OCI-LY1 (cell line): ENCODE data around the gene ADD1.

Source experiments
- H2AFZ ChIP-seq: fragments of 200-600 bp; sonication (generic), shearing (Covaris generic); 2 replicates; pipeline ENCODE4 v1.6.0; 2014; ENCODE audit warnings: antibody characterized with exemption, mild to moderate bottlenecking, low read length
- H3F3A ChIP-seq: fragments of 200-600 bp; sonication (generic), shearing (Covaris generic); 2 replicates; pipeline ENCODE4 v1.6.0; 2014; ENCODE audit warnings: mild to moderate bottlenecking, antibody characterized with exemption, low read length, moderate library complexity; ENCODE audit not compliant: insufficient read depth
- H3K27ac ChIP-seq: fragments of 200-600 bp; sonication (generic); 2 replicates; pipeline ENCODE4 v1.5.1; 2014; ENCODE audit warnings: low read length, mixed run types, mild to moderate bottlenecking, low read depth; ENCODE audit not compliant: poor library complexity, severe bottlenecking
- H3K27me3 ChIP-seq: fragments of 200-600 bp; sonication (generic); 2 replicates; pipeline ENCODE4 v1.6.0; 2014; ENCODE audit warnings: antibody characterized with exemption, mild to moderate bottlenecking, low read length, moderate library complexity; ENCODE audit not compliant: insufficient read depth
- H3K36me3 ChIP-seq: fragments of 200-600 bp; sonication (generic); 2 replicates; pipeline ENCODE4 v1.6.1; 2014; ENCODE audit warnings: mild to moderate bottlenecking, antibody characterized with exemption, low read length, moderate library complexity, mixed read lengths; ENCODE audit not compliant: insufficient read depth
- H3K4me1 ChIP-seq: fragments of 200-600 bp; sonication (generic); 2 replicates; pipeline ENCODE4 v1.5.1; 2014; ENCODE audit warnings: mild to moderate bottlenecking, low read length, moderate library complexity; ENCODE audit not compliant: insufficient read depth, severe bottlenecking
- H3K4me2 ChIP-seq: fragments of 200-600 bp; sonication (generic), shearing (Covaris generic); 2 replicates; pipeline ENCODE4 v1.6.1; 2014; ENCODE audit warnings: low read length
- H3K4me3 ChIP-seq: fragments of 200-600 bp; sonication (generic); 2 replicates; pipeline ENCODE4 v1.5.1; 2014; ENCODE audit warnings: low read length, low read depth, mild to moderate bottlenecking, mixed read lengths; ENCODE audit not compliant: poor library complexity, severe bottlenecking
- H3K79me2 ChIP-seq: fragments of 200-600 bp; shearing (Covaris generic); 2 replicates; pipeline ENCODE4 v1.6.1; 2016; ENCODE audit warnings: mixed run types, low read length, mixed read lengths; ENCODE audit not compliant: insufficient read depth
- H3K9ac ChIP-seq: fragments of 200-600 bp; sonication (generic), shearing (Covaris generic); 2 replicates; pipeline ENCODE4 v1.6.1; 2014; ENCODE audit warnings: mild to moderate bottlenecking, low read length, mixed read lengths
- H3K9me2 ChIP-seq: fragments of 200-600 bp; sonication (generic), shearing (Covaris generic); 2 replicates; pipeline ENCODE4 v1.6.1; 2014; ENCODE audit warnings: low read depth, mild to moderate bottlenecking, low read length, mixed read lengths
- H3K9me3 ChIP-seq: fragments of 200-600 bp; shearing (Covaris generic); 2 replicates; pipeline ENCODE4 v1.6.1; 2014; ENCODE audit warnings: low read length, mixed read lengths
- H4K20me1 ChIP-seq: fragments of 200-600 bp; sonication (generic), shearing (Covaris generic); 2 replicates; pipeline ENCODE4 v1.6.0; 2016; ENCODE audit warnings: mild to moderate bottlenecking, low read length; ENCODE audit not compliant: insufficient read depth
- EZH2 ChIP-seq: fragments of 200-600 bp; sonication (generic), shearing (Covaris generic); IDR thresholded peaks from 2 replicates; pipeline ENCODE4 v1.8.0; 2017; ENCODE audit warnings: borderline replicate concordance, mixed run types, mild to moderate bottlenecking, antibody characterized with exemption, low read length, moderate library complexity, mixed read lengths
- TF ChIP-seq, protein P1 (sequence below): fragments of 200-600 bp; sonication (generic), shearing (Covaris generic); IDR thresholded peaks from 2 replicates; pipeline ENCODE4 v1.5.1; 2017; ENCODE audit warnings: mild to moderate bottlenecking, antibody characterized with exemption, low read length, moderate library complexity, mixed read lengths

ADD1 gene

DNA sequence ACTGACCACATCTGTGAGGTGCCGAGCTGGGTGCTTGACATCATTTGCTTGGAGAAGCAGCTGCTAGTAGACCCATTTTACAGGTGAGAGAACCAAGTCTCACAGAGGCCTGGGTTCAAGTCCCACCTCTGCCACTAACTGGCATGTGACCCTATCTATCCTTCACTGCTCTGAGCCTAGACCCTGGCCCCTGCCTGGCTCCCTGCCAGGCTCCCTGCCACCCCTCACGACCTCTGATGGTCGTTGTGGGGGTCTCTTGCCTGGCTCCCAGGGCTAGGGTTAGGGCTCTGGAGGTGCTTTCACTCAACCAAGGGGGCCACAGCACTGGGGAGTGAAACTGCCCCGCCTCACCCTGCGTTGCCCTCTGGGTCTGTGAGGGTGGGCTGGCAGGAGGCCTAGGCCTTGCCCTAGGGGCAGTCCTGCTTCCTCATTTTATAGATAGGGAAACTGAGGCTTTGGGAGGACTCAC lies 7.2 kb upstream of the ADD1 start:
- Histone ChIP-seq H3K9ac (no peak overlapping the region), H3K79me2 (no peaks in the 10 kb centered on the region), H2AFZ (no peak overlapping the region), H3F3A (no peaks in the 10 kb centered on the region), H3K27ac (no peak overlapping the region), H3K27me3 (no peaks in the 10 kb centered on the region), H3K4me1 (peaks cover 24% of the 10 kb centered on the region), H4K20me1 (no peaks in the 10 kb centered on the region), H3K4me3 (no peak overlapping the region), H3K4me2 (no peak overlapping the region), H3K9me3 (no peaks in the 10 kb centered on the region; the same call in 1 of the 2 replicates), H3K9me2 (no peaks in the 10 kb centered on the region), H3K36me3 (no peaks in the 10 kb centered on the region)
- TF ChIP-seq, protein P1, sequence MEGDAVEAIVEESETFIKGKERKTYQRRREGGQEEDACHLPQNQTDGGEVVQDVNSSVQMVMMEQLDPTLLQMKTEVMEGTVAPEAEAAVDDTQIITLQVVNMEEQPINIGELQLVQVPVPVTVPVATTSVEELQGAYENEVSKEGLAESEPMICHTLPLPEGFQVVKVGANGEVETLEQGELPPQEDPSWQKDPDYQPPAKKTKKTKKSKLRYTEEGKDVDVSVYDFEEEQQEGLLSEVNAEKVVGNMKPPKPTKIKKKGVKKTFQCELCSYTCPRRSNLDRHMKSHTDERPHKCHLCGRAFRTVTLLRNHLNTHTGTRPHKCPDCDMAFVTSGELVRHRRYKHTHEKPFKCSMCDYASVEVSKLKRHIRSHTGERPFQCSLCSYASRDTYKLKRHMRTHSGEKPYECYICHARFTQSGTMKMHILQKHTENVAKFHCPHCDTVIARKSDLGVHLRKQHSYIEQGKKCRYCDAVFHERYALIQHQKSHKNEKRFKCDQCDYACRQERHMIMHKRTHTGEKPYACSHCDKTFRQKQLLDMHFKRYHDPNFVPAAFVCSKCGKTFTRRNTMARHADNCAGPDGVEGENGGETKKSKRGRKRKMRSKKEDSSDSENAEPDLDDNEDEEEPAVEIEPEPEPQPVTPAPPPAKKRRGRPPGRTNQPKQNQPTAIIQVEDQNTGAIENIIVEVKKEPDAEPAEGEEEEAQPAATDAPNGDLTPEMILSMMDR = no peak
- TF ChIP-seq EZH2 = no peak

- Histone ChIP-seq H3K4me2 (peak overlapping the region; percentile 57), H3K4me1 (peaks cover 23% of the 10 kb centered on the region), H4K20me1 (no peaks in the 10 kb centered on the region), H3K9me2 (no peaks in the 10 kb centered on the region), H3K27ac (peak overlapping the region; percentile 60), H3K9me3 (no peaks in the 10 kb centered on the region; the same call in 1 of the 2 replicates), H3F3A (no peaks in the 10 kb centered on the region), H3K4me3 (peak overlapping the region; percentile 52), H3K79me2 (no peaks in the 10 kb centered on the region), H3K36me3 (no peaks in the 10 kb centered on the region), H3K27me3 (no peaks in the 10 kb centered on the region), H2AFZ (no peak overlapping the region), H3K9ac (peak overlapping the region; percentile 55)
- TF ChIP-seq, protein P1 = no peak
- no peak for TF ChIP-seq EZH2
Measured at GRCh38 chr4:2837110-2837903, 6.3 kb upstream of the ADD1 start.

DNA sequence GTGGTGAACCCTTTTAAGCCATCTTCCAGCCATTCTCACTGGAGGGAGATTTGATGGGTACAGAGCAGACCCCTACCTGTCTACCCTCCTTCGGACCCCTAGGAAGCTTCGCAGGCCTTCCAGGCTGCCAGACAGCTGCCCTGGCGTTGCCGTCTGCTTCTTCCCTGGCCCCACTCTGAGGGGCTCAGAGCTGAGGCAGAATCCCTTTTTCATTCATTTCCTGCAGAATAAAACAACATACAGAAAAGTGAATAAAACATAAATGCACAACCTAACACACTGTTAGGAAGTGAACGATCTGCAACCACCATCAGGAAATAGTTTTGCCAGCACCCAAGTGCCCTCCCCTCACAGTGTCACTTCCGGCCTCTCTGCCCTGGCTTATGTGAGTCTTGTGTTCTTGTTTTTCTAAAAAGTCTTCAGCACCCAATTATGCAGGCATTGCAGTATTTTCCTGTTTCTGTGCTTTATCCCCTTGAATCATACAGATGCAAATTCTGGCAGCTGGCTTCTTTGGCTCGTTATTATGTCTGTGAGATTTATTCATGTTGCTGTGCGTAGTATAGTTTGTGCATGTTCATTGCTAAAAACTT lies 5.6 kb upstream of the ADD1 start:
- peak overlapping the region; percentile 95 for H2AFZ ChIP-seq
- H3K9me3 ChIP-seq = no peaks in the 10 kb centered on the region; the same call in 1 of the 2 replicates
- no peaks in the 10 kb centered on the region for H3F3A ChIP-seq
- peak overlapping the region; percentile 55 for H3K9ac ChIP-seq
- H3K27me3 ChIP-seq = no peaks in the 10 kb centered on the region
- H3K36me3 ChIP-seq = no peaks in the 10 kb centered on the region
- peak overlapping the region; percentile 52 for H3K4me3 ChIP-seq
- no peaks in the 10 kb centered on the region for H4K20me1 ChIP-seq
- peak overlapping the region; percentile 60 for H3K27ac ChIP-seq
- no peaks in the 10 kb centered on the region for H3K79me2 ChIP-seq
- TF ChIP-seq, protein P1 = no peak
- TF ChIP-seq EZH2 = no peak
- no peaks in the 10 kb centered on the region for H3K9me2 ChIP-seq
- H3K4me2 ChIP-seq = peak overlapping the region; percentile 57
- H3K4me1 ChIP-seq = peaks cover 20% of the 10 kb centered on the region
